PC-9 (cell line): ENCODE results near the gene PLA2G4A. TPM values are rescaled to one million over a fixed set of nuclear protein-coding genes. Genes with fewer than 3 reads are reported as not detected.

Experiments used
- BruUV-seq: library from RNA; stranded (reverse); fragments of 400-500 nt; replicated peaks from 2 replicates; lab custom pipeline; 2021; lab: Mats Ljungman, UMichigan
- CTCF ChIA-PET: fragments of 300-600 bp; sonication (Branson Sonifier 250); formaldehyde crosslinking; loops from one replicate; lab custom pipeline; 2022; ENCODE audit warnings: antibody characterized with exemption; lab: Charles Lee
- POLR2A ChIA-PET: fragments of 300-600 bp; sonication (Branson Sonifier 250); formaldehyde crosslinking; loops from one replicate; lab custom pipeline; 2022; ENCODE audit warnings: antibody characterized with exemption; ENCODE audit not compliant: unreplicated experiment; lab: Charles Lee
- DNase-seq, 2 experiments: peaks; one replicate each; pipeline versions ENCODE4 v3.0.0 to v3.0.0-alpha.2; 2015 to 2022; ENCODE audit warnings: mixed read lengths in 1 of 2
- H2AFZ ChIP-seq: fragments of 200-600 bp; sonication (generic); 2 replicates; pipeline ENCODE4 v1.8.1; 2017; ENCODE audit warnings: antibody characterized with exemption
- H3F3A ChIP-seq: fragments of 200-600 bp; sonication (generic); 2 replicates; pipeline ENCODE4 v1.8.1; 2017; ENCODE audit warnings: antibody characterized with exemption, mild to moderate bottlenecking, low read depth; ENCODE audit not compliant: insufficient read depth
- H3K27ac ChIP-seq: fragments of 200-600 bp; sonication (generic); 2 replicates; pipeline ENCODE4 v1.6.1; 2016; ENCODE audit warnings: mixed run types
- H3K27me3 ChIP-seq: fragments of 200-600 bp; sonication (generic); 2 replicates; pipeline ENCODE4 v1.6.1; 2016; ENCODE audit warnings: low read depth, mixed run types; ENCODE audit not compliant: insufficient read depth
- H3K36me3 ChIP-seq: fragments of 200-600 bp; sonication (generic); 2 replicates; pipeline ENCODE4 v1.6.1; 2016; ENCODE audit warnings: low read depth, mixed run types
- H3K4me1 ChIP-seq: fragments of 200-600 bp; sonication (generic); replicated peaks from 2 replicates; pipeline ENCODE4 v1.6.1; 2016; ENCODE audit warnings: mixed run types; ENCODE audit not compliant: insufficient read depth
- H3K4me2 ChIP-seq: fragments of 200-600 bp; sonication (generic); 2 replicates; pipeline ENCODE4 v1.6.1; 2017; ENCODE audit warnings: mixed run types
- H3K4me3 ChIP-seq: fragments of 200-600 bp; sonication (generic); 2 replicates; pipeline ENCODE4 v1.6.1; 2016; ENCODE audit warnings: mixed run types
- H3K79me2 ChIP-seq: fragments of 200-600 bp; sonication (generic); 2 replicates; pipeline ENCODE4 v1.6.1; 2017; ENCODE audit warnings: low read depth, mixed run types
- H3K9me2 ChIP-seq: fragments of 200-600 bp; sonication (generic); 2 replicates; pipeline ENCODE4 v1.8.1; 2017; ENCODE audit warnings: mild to moderate bottlenecking; ENCODE audit not compliant: insufficient read depth
- H3K9me3 ChIP-seq: fragments of 200-600 bp; sonication (generic); 2 replicates; pipeline ENCODE4 v1.8.1; 2016; ENCODE audit warnings: low read depth; ENCODE audit not compliant: insufficient read depth
- H4K20me1 ChIP-seq: fragments of 200-600 bp; sonication (generic); 2 replicates; pipeline ENCODE4 v1.8.1; 2017; ENCODE audit not compliant: insufficient read depth
- EZH2 ChIP-seq: fragments of 200-600 bp; sonication (generic); IDR thresholded peaks from 2 replicates; pipeline ENCODE4 v1.8.0; 2017; ENCODE audit warnings: antibody characterized with exemption, low read depth
- intact Hi-C: fragments of 100-400 bp; cut with micrococcal nuclease; formaldehyde crosslinking; loops from one replicate; pipeline ENCODE4 v1.10.0; 2022; ENCODE audit not compliant: unreplicated experiment
- total RNA-seq: library from RNA; stranded (reverse); gene quantifications from 2 replicates; pipeline ENCODE4 v1.2.3, GENCODE V29; 2021
- TF ChIP-seq, protein P1 (sequence below): fragments of 200-600 bp; sonication (generic); conservative IDR thresholded peaks from 2 replicates; pipeline ENCODE4 v1.6.1; 2017; ENCODE audit warnings: mixed run types, antibody characterized with exemption, mild to moderate bottlenecking, moderate library complexity

Gene PLA2G4A
- total RNA-seq, 1 experiment from 2014 or later, result 3.3 TPM

DNA sequence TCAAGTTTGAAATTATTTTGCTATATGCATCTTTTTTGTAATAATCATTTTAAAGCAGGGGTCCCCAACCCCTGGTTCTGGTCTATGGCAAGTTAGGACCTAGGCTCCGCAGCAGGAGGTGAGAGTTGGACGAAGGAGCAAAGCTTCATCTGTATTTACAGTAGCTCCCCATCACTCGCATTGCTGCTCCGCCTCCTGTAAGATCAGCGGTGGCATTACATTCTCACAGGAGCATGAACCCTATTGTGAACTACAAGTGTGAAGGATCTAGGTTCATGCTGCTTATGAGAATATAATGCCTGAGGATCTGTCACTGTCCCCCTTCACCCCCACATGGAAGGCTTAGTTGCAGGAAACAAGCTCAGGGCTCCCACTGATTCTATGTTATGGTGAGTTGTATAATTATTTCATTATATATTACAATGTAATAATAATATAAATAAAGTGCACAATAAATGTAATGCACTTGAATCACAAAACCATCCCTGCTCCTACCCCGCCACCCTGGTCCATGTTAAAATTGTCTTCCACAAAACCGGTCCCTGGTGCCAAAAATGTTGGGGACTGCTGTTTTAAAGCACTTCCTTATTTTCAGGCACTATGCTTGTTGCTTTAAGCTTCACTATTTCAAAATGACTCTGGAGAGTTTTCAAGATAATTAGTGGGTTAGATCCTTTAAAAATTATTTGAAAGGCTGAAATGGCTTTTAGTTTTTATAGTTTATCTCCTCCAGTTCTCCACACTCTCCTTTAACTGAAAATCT lies 74.8 kb downstream of the PLA2G4A start:
- no TSS peak for BruUV-seq

DNA sequence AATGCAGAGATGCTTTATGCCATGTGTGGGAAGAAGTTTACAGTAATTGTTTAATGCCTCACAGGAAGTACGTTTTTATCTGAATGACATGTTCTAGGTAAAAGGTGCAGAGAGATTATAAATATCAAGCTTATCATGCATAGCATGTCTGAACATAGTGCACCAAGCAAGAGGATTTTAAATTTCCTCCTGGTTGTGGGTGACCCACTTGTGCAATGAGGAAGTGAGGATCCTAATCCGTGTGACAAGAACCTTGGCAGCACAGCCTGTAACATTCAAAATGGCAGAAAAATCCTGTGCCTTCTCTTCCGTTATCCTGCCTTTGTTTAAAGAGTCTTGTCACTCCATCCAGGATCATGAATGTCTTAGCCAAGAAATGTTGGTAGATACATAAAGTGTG lies 75.6 kb downstream of the PLA2G4A start:
- no peak overlapping the region for H3K4me3 ChIP-seq
- no peaks in the 10 kb centered on the region for H4K20me1 ChIP-seq
- H3K9me2 ChIP-seq, result no peaks in the 10 kb centered on the region
- ChIA-PET POLR2A (no interaction called here), CTCF (no interaction called here)
- no peaks in the 10 kb centered on the region for H3K36me3 ChIP-seq
- no TSS peak for BruUV-seq
- DNase-seq, result no peak
- no peaks in the 10 kb centered on the region for H3K9me3 ChIP-seq
- H3F3A ChIP-seq, result no peaks in the 10 kb centered on the region
- no peak overlapping the region for H2AFZ ChIP-seq
- no peaks in the 10 kb centered on the region for H3K79me2 ChIP-seq
- H3K4me1 ChIP-seq, result no peaks in the 10 kb centered on the region
- intact Hi-C loops, result no loop called here
- no peak overlapping the region for H3K4me2 ChIP-seq
- no peak overlapping the region for H3K27ac ChIP-seq
- TF ChIP-seq EZH2, result no peak
- TF ChIP-seq, protein P1, sequence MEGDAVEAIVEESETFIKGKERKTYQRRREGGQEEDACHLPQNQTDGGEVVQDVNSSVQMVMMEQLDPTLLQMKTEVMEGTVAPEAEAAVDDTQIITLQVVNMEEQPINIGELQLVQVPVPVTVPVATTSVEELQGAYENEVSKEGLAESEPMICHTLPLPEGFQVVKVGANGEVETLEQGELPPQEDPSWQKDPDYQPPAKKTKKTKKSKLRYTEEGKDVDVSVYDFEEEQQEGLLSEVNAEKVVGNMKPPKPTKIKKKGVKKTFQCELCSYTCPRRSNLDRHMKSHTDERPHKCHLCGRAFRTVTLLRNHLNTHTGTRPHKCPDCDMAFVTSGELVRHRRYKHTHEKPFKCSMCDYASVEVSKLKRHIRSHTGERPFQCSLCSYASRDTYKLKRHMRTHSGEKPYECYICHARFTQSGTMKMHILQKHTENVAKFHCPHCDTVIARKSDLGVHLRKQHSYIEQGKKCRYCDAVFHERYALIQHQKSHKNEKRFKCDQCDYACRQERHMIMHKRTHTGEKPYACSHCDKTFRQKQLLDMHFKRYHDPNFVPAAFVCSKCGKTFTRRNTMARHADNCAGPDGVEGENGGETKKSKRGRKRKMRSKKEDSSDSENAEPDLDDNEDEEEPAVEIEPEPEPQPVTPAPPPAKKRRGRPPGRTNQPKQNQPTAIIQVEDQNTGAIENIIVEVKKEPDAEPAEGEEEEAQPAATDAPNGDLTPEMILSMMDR, result no peak
- no peaks in the 10 kb centered on the region for H3K27me3 ChIP-seq

More for the DNA sequence above, 74.8 kb downstream of the PLA2G4A start:
- H3K27me3 ChIP-seq, result no peaks in the 10 kb centered on the region
- no peak overlapping the region for H2AFZ ChIP-seq
- intact Hi-C loops, result no loop called here
- H4K20me1 ChIP-seq, result no peaks in the 10 kb centered on the region
- H3K9me2 ChIP-seq, result no peaks in the 10 kb centered on the region
- POLR2A ChIA-PET, result no interaction called here
- TF ChIP-seq, protein P1, result no peak
- no peak for TF ChIP-seq EZH2
- CTCF ChIA-PET, result no interaction called here
- no peak overlapping the region for H3K4me3 ChIP-seq
- no peak overlapping the region for H3K4me2 ChIP-seq
- no peaks in the 10 kb centered on the region for H3K36me3 ChIP-seq
- no peaks in the 10 kb centered on the region for H3F3A ChIP-seq
- no peaks in the 10 kb centered on the region for H3K4me1 ChIP-seq
- H3K9me3 ChIP-seq, result no peaks in the 10 kb centered on the region; the same call in 1 of the 2 replicates
- no peaks in the 10 kb centered on the region for H3K79me2 ChIP-seq
- DNase-seq, result no peak
- no peak overlapping the region for H3K27ac ChIP-seq

- Histone ChIP-seq H3K4me2 (no peak overlapping the region), H2AFZ (no peak overlapping the region), H3K9me2 (no peaks in the 10 kb centered on the region), H3K27me3 (no peaks in the 10 kb centered on the region), H3K4me1 (no peaks in the 10 kb centered on the region), H3K79me2 (no peaks in the 10 kb centered on the region), H3K27ac (no peak overlapping the region), H4K20me1 (no peaks in the 10 kb centered on the region), H3K9me3 (no peaks in the 10 kb centered on the region), H3K4me3 (no peak overlapping the region), H3F3A (no peaks in the 10 kb centered on the region), H3K36me3 (no peaks in the 10 kb centered on the region)
- POLR2A ChIA-PET, result no interaction called here
- no peak for DNase-seq
- intact Hi-C loops, result no loop called here
- CTCF ChIA-PET, result interaction anchor here (0.7 kb wide), 1 partner anchor 23 kb away, joined by 3 read pairs; no protein-coding TSS in a partner anchor
- BruUV-seq, result no TSS peak
- TF ChIP-seq, protein P1, result no peak
- no peak for TF ChIP-seq EZH2
Measured at GRCh38 chr1:186905561-186905960, 76.8 kb downstream of the PLA2G4A start.
